Measurements from ENCODE around the gene ZBTB3. TPM values are rescaled to one million over a fixed set of nuclear protein-coding genes. Genes with fewer than 3 reads are reported as not detected.
A peak's percentile ranks its signal among the peaks of the same experiment; 100 is the strongest.

Gene ZBTB3
- total and polyA plus RNA-seq, 9 donors, result 3.5 to 18.2 (median 9.5) TPM

GRCh38 chr11:62725646-62726045, 28.3 kb downstream of the ZBTB3 start:
- TF ChIP-seq EP300 (IDR thresholded peaks at IDR 0.05), result no peak
- TF ChIP-seq CTCF (IDR thresholded peaks at IDR 0.05), result no peak
- no peak for TF ChIP-seq POLR2A (IDR thresholded peaks at IDR 0.05)
- intact Hi-C loops (cut with DNase I), result loop anchor here in 3 of 4 donors (5.0 kb wide), 3 partner anchors 48 to 117 kb away; partner anchors contain the start of genes LBHD1 (in 1 of the 3), UBXN1 (in 1 of the 3) and UQCC3 (in 1 of the 3)
- Histone ChIP-seq H3K36me3 (no peaks in the 10 kb centered on the region), H3K9me3 (no peaks in the 10 kb centered on the region), H3K4me3 (peak overlapping the region; percentile 91), H3K27ac (no peak overlapping the region), H3K4me1 (ENCODE audit: insufficient read depth) (peaks cover 3% of the 10 kb centered on the region), H3K27me3 (no peaks in the 10 kb centered on the region)
- WGBS, 3 donors, result 0 to 1% (median 1%) methylated on average over 7 of the region's 7 CpGs
- DNase-seq, result no peak

- no peak overlapping the region for H3K27ac ChIP-seq
- H3K4me3 ChIP-seq, result peak overlapping the region; percentile 91
These were observed 29.8 kb downstream of the ZBTB3 start for GRCh38 chr11:62724171-62724570.

GRCh38 chr11:62721994-62722393, 32.0 kb downstream of the ZBTB3 start:
- intact Hi-C loops (cut with DNase I), result no loop called here
- WGBS, 3 donors, result 51 to 55% (median 54%) methylated on average over 7 of the region's 7 CpGs
- TF ChIP-seq CTCF (IDR thresholded peaks at IDR 0.05), result no peak
- TF ChIP-seq POLR2A (IDR thresholded peaks at IDR 0.05), result no peak
- TF ChIP-seq EP300 (IDR thresholded peaks at IDR 0.05), result no peak

More at GRCh38 chr11:62724171-62724570, 29.8 kb downstream of the ZBTB3 start:
- Histone ChIP-seq H3K4me1 (ENCODE audit: insufficient read depth) (no peaks in the 10 kb centered on the region), H3K27me3 (no peaks in the 10 kb centered on the region), H3K36me3 (no peaks in the 10 kb centered on the region), H3K9me3 (no peaks in the 10 kb centered on the region)
- no peak for DNase-seq
- intact Hi-C loops (cut with DNase I), result no loop called here
- 21 to 31% (median 29%) methylated on average over 8 of the region's 8 CpGs for WGBS, 3 donors
- TF ChIP-seq POLR2A (IDR thresholded peaks at IDR 0.05) (no peak), EP300 (IDR thresholded peaks at IDR 0.05) (no peak), CTCF (IDR thresholded peaks at IDR 0.05) (no peak)

GRCh38 chr11:62719302-62719978, 34.5 kb downstream of the ZBTB3 start:
- Histone ChIP-seq H3K4me3 (no peak overlapping the region), H3K27me3 (no peaks in the 10 kb centered on the region), H3K4me1 (ENCODE audit: insufficient read depth) (no peaks in the 10 kb centered on the region), H3K9me3 (no peaks in the 10 kb centered on the region), H3K27ac (no peak overlapping the region), H3K36me3 (no peaks in the 10 kb centered on the region)
- WGBS, 3 donors, result 70 to 73% (median 73%) methylated on average over 2 of the region's 2 CpGs
- no peak for DNase-seq
- no peak for TF ChIP-seq CTCF (IDR thresholded peaks at IDR 0.05)
- no peak for TF ChIP-seq POLR2A (IDR thresholded peaks at IDR 0.05)
- TF ChIP-seq EP300 (IDR thresholded peaks at IDR 0.05), result no peak
- intact Hi-C loops (cut with DNase I), result no loop called here

More at GRCh38 chr11:62721994-62722393, 32.0 kb downstream of the ZBTB3 start:
- Histone ChIP-seq H3K9me3 (no peaks in the 10 kb centered on the region), H3K4me3 (no peak overlapping the region), H3K36me3 (no peaks in the 10 kb centered on the region), H3K4me1 (ENCODE audit: insufficient read depth) (no peaks in the 10 kb centered on the region), H3K27ac (no peak overlapping the region), H3K27me3 (no peaks in the 10 kb centered on the region)
- DNase-seq, result no peak

Data from ovary (tissue), 9 donors.